Activated CD4-positive, alpha-beta T cell treated with anti-CD3 and anti-CD28 coated beads, Interleukin-2, amount 10 ng/mL, durations not matched to agents 7 days and 5 days (primary cell): ENCODE results near the gene RAB26. TPM values are rescaled to one million over a fixed set of nuclear protein-coding genes. Genes with fewer than 3 reads are reported as not detected.
A peak's percentile ranks its signal among the peaks of the same experiment; 100 is the strongest.

Experiments used
- CTCF ChIA-PET: fragments of 350-600 bp; sonication (Branson Sonifier 250); formaldehyde crosslinking; loops from one replicate; lab custom pipeline; 2021; ENCODE audit warnings: antibody characterized with exemption; lab: Charles Lee
- POLR2A ChIA-PET: fragments of 350-600 bp; sonication (Branson Sonifier 250); formaldehyde crosslinking; loops from one replicate; lab custom pipeline; 2021; ENCODE audit warnings: antibody characterized with exemption; lab: Charles Lee
- DNase-seq: peaks from one replicate; pipeline ENCODE4 v3.0.0-alpha.2; 2020
- H3K27ac Mint-ChIP-seq: one replicate; pipeline ENCODE4 v1.8.0; 2021; ENCODE audit warnings: mild to moderate bottlenecking, moderate library complexity, mixed read lengths
- H3K27me3 Mint-ChIP-seq: one replicate; pipeline ENCODE4 v1.8.0; 2021; ENCODE audit warnings: mixed read lengths
- H3K36me3 Mint-ChIP-seq: one replicate; pipeline ENCODE4 v1.8.0; 2021; ENCODE audit warnings: low read depth, mixed read lengths
- H3K4me1 Mint-ChIP-seq: one replicate; pipeline ENCODE4 v1.8.0; 2021; ENCODE audit warnings: mixed read lengths
- H3K4me3 Mint-ChIP-seq: one replicate; pipeline ENCODE4 v1.8.0; 2021; ENCODE audit warnings: mild to moderate bottlenecking, moderate library complexity, mixed read lengths
- H3K9me3 Mint-ChIP-seq: one replicate; pipeline ENCODE4 v1.8.0; 2021; ENCODE audit warnings: mixed read lengths
- total RNA-seq, 2 experiments: library from RNA; stranded (reverse); gene quantifications; one replicate each; pipeline ENCODE4 v1.2.3, GENCODE V29; 2021

RAB26 gene
- total RNA-seq, 2 experiments from 2014 or later = 0.20 to 0.42 TPM

DNA sequence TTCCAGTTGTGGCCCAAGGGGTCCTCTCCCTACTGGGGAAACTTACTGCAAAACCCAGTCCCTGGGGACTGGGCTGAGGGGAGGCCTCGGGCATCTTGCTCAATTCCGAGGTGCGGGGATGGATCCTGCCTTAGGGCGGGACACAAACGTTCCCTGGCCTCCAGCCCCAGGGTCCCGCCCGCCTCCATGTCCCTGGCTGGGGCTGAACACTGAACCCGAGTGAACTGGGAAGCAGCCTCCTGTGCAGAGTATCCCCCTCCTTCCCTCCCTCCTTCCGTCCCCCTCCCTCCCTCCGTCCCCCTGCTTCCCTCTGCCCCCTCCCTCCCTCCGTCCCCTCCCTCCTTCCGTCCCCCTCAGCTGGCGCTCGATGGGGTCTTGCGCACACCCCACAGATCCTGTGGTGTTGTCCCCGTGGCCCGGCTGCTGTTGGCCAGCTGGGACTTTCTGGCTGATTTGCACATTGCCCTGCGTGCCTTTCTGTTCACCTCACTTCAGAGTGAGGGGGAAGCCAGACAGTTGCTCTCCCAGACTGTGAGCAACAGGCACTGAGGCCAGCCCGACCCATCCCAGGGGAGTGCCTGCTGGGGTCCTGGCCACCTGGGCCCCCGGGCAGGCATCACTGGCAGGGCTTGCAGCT, 12.6 kb downstream of the RAB26 start:
- no peaks in the 10 kb centered on the region for H3K9me3 Mint-ChIP-seq
- no peak overlapping the region for H3K27ac Mint-ChIP-seq
- H3K27me3 Mint-ChIP-seq = no peaks in the 10 kb centered on the region
- no peak for DNase-seq
- ChIA-PET CTCF (interaction anchor here (0.5 to 1.1 kb wide), 2 partner anchors 8 to 305 kb away, joined by 3 to 4 read pairs; no protein-coding TSS in a partner anchor), POLR2A (no interaction called here)
- H3K4me3 Mint-ChIP-seq = no peak overlapping the region
- peaks cover 17% of the 10 kb centered on the region for H3K36me3 Mint-ChIP-seq
- peaks cover 21% of the 10 kb centered on the region for H3K4me1 Mint-ChIP-seq

DNA sequence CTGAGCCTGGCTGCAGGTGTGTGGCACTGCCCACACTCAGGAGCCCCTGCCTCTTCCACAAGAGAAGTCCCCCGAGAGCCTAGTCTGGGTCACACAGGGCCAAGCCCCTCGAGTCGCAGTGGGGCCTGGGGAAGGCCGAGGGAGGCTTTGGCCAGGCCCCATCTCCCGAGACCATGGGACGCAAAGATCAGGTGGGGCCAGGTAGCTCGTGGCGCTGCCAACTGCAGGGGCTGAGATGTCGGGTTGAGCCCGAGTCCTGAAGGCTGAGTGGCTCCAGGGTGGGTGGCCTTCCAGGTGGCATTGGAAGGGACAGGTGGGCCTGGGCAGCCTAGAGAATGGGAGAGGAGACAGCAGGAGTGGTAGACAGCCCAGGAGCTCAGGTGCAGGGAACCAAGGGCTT, 13.5 kb downstream of the RAB26 start:
- CTCF ChIA-PET = interaction anchor here (1.0 to 1.1 kb wide), 2 partner anchors 9 to 232 kb away, joined by 3 read pairs; no protein-coding TSS in a partner anchor
- POLR2A ChIA-PET = no interaction called here

DNA sequence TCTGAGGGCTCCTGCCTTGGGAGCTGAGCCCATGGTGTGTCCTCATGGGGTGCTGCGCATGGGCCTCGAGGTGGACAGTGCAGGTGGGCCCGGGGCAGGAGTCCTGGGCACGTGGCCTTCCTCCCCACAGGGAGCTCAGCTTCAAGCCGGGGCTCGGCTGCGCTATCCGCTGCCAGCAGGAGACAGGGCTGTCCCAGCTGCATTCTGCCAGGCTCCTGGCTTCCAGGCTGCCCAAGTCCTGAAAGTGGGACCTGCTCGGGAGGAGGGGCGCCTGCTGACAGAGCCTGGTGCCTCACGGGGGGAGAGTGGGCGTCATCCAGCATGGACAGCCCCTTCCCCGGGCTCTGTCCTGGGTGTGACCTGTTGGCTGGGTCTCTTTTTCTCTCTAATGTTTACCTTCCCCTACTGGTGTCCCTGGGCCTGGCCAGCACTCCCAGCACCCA, 14.3 kb downstream of the RAB26 start:
- Mint-ChIP-seq H3K36me3 (peaks cover 20% of the 10 kb centered on the region), H3K27me3 (no peaks in the 10 kb centered on the region), H3K4me3 (no peak overlapping the region), H3K9me3 (no peaks in the 10 kb centered on the region), H3K4me1 (peaks cover 9% of the 10 kb centered on the region), H3K27ac (no peak overlapping the region)
- DNase-seq = no peak
- CTCF ChIA-PET = interaction anchor here (1.0 kb wide), 1 partner anchor 233 kb away, joined by 3 read pairs; no protein-coding TSS in a partner anchor
- POLR2A ChIA-PET = no interaction called here

More for the DNA sequence above, 13.5 kb downstream of the RAB26 start:
- peak overlapping the region; percentile 25 for H3K27ac Mint-ChIP-seq
- peaks cover 16% of the 10 kb centered on the region for H3K4me1 Mint-ChIP-seq
- no peak overlapping the region for H3K4me3 Mint-ChIP-seq
- no peaks in the 10 kb centered on the region for H3K9me3 Mint-ChIP-seq
- no peak for DNase-seq
- H3K27me3 Mint-ChIP-seq = no peaks in the 10 kb centered on the region
- peaks cover 20% of the 10 kb centered on the region for H3K36me3 Mint-ChIP-seq

DNA sequence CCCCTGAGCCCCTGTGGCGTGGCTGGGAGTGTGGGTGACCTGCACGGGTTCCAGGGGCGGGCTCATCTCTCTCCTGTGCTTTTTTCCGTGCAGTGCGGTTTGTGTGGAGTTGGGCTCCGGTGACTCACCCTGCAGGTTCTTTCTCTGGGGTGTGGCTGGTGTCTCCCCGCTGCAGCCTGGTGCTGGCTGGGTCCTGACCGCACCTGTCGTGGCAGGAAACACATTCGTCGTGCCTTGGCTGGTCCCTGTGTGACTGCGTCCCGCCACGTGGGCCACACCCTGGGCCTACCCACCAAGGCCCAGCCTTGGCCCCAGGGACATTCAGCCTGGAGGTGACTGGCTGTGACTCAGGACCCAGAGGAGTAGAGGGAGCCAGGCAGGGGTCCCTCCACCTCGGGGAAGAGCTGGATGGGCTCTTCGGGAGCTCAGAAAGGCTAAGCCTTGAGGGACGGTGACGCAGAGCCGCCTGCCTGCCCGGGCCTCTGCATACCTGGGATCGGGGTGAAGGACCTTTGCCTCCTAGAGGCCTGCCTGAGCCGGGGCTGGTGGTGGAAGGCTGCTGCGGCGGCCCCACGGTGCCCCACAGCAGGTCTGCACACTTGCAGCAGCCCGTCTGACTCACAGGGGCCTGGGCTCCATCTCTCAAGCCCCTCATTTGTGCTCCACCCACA, 14.9 kb downstream of the RAB26 start:
- Mint-ChIP-seq H3K27me3 (no peaks in the 10 kb centered on the region), H3K4me1 (peaks cover 5% of the 10 kb centered on the region), H3K9me3 (no peaks in the 10 kb centered on the region), H3K36me3 (peaks cover 20% of the 10 kb centered on the region), H3K4me3 (no peak overlapping the region), H3K27ac (no peak overlapping the region)
- CTCF ChIA-PET = no interaction called here
- no peak for DNase-seq
- POLR2A ChIA-PET = no interaction called here

DNA sequence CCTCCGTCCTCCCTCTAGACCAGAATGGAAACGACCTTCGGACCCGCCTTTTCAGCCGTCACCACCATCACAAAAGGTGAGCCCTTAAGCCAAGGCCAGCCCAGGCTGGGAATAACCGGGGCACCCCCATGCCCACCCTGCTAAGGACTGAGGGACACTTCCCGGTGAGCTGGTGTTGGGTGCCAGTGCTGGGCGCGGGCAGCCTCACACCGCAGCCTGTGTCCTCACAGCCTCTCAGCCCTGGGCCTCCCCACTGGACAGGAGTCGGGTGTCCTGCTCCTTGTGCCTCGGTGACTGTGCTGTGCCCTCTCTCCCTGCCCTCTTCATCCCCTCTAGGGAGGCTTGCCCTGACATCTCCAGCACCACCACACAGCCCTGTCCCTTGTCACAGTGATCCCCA, 17.4 kb downstream of the RAB26 start:
- Mint-ChIP-seq H3K4me1 (no peaks in the 10 kb centered on the region), H3K9me3 (no peaks in the 10 kb centered on the region), H3K4me3 (no peak overlapping the region), H3K36me3 (peaks cover 20% of the 10 kb centered on the region), H3K27ac (no peak overlapping the region), H3K27me3 (no peaks in the 10 kb centered on the region)
- ChIA-PET POLR2A (no interaction called here), CTCF (no interaction called here)
- no peak for DNase-seq

DNA sequence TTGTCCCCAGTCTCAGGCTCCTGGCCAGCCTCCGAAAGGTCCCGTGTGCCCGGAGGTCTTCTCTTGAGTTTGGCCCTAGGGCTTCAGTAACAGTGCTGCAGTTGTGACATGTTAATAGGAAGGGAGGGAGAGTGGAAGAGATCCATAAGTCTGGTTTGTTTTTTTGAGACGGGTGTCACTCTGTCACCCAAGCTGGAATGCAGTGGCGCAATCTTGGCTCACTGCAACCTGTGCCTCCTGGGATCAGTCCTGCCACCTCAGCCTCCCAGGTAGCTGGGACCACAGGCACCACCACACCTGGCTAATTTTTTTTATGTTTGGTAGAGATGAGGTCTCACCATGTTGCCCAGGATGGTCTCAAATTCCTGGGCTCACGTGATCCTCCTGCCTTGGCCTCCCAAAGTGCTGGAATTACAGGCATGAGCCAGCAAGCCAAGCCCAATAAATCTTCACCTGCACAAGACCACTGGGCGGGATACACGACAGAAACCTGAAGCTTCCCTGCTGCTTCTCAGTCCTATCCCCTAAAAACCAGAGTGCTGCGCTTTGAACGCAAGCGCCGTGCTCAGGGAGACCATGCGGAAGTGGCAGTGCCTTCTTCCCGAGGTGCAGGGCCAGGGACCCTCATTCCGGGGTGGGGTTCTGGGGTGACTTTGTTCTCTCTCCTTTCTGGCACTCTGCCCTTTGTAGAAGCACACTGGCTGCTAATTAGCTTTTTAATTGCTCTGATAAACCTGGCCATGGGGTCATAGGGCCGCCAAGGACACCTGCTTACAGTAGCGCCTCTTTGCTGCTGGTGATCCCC, 18.0 kb downstream of the RAB26 start:
- no peak for DNase-seq
- CTCF ChIA-PET = interaction anchor here (0.6 kb wide), 1 partner anchor 26 kb away, joined by 3 read pairs; no protein-coding TSS in a partner anchor
- no peaks in the 10 kb centered on the region for H3K9me3 Mint-ChIP-seq
- no peak overlapping the region for H3K27ac Mint-ChIP-seq
- no peaks in the 10 kb centered on the region for H3K4me1 Mint-ChIP-seq
- no peaks in the 10 kb centered on the region for H3K27me3 Mint-ChIP-seq
- POLR2A ChIA-PET = no interaction called here
- peaks cover 20% of the 10 kb centered on the region for H3K36me3 Mint-ChIP-seq
- no peak overlapping the region for H3K4me3 Mint-ChIP-seq

DNA sequence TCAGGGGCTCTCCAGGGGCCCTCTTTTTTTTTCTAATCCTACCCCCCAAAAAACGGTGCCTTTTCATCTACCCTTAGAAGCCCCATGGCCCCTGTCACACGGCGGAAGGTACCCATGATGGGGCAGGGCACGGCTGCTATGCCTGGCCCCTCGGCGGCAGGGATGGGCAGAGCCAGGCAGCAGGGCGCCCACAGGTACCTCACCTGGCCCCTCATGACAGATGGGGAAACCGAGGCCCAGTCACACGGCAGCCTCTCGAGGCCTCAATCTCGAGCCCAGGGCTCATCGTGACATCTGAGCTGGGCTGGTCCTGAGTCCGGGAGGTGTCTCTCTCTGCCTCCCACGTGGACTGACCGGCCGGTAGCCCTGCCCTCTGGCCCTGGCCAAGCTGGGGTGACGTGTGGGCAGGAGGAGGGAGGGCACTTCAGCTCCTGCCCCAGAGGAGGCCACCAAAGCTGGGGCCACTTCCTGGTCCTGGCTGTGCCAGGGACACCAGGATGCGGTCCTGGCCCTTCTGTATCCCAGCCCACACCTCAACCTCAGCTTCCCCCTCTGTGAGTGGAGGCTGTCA, 18.7 kb downstream of the RAB26 start:
- POLR2A ChIA-PET = no interaction called here
- Mint-ChIP-seq H3K9me3 (no peaks in the 10 kb centered on the region), H3K36me3 (peaks cover 17% of the 10 kb centered on the region), H3K27ac (no peak overlapping the region), H3K4me3 (no peak overlapping the region), H3K4me1 (no peaks in the 10 kb centered on the region), H3K27me3 (no peaks in the 10 kb centered on the region)
- CTCF ChIA-PET = interaction anchor here (0.6 kb wide), 1 partner anchor 27 kb away, joined by 3 read pairs; no protein-coding TSS in a partner anchor
- DNase-seq = no peak

DNA sequence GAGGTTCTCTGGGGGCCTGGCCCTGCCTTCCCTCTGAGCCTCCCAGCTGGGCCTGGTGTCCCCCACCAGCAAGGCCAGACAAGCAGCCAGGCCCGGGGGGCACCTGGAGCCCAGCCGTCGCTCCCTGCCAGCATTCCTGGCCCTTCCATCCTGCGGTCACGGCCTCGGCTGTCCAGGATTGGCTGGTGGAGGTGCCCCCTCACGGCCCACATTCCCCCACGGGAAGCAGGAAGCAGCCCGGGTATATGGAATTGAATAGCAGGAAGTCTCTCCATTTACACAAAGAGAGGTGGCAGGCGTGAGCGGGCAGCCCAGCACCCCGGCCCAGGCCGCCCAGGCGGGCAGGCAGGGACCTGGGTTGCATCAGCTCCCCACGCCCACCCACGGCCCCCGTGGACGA, 21.7 kb downstream of the RAB26 start:
- Mint-ChIP-seq H3K36me3 (peaks cover 7% of the 10 kb centered on the region), H3K4me3 (no peak overlapping the region), H3K27ac (no peak overlapping the region), H3K4me1 (no peaks in the 10 kb centered on the region), H3K27me3 (no peaks in the 10 kb centered on the region), H3K9me3 (no peaks in the 10 kb centered on the region)
- DNase-seq = no peak
- CTCF ChIA-PET = no interaction called here
- POLR2A ChIA-PET = no interaction called here

DNA sequence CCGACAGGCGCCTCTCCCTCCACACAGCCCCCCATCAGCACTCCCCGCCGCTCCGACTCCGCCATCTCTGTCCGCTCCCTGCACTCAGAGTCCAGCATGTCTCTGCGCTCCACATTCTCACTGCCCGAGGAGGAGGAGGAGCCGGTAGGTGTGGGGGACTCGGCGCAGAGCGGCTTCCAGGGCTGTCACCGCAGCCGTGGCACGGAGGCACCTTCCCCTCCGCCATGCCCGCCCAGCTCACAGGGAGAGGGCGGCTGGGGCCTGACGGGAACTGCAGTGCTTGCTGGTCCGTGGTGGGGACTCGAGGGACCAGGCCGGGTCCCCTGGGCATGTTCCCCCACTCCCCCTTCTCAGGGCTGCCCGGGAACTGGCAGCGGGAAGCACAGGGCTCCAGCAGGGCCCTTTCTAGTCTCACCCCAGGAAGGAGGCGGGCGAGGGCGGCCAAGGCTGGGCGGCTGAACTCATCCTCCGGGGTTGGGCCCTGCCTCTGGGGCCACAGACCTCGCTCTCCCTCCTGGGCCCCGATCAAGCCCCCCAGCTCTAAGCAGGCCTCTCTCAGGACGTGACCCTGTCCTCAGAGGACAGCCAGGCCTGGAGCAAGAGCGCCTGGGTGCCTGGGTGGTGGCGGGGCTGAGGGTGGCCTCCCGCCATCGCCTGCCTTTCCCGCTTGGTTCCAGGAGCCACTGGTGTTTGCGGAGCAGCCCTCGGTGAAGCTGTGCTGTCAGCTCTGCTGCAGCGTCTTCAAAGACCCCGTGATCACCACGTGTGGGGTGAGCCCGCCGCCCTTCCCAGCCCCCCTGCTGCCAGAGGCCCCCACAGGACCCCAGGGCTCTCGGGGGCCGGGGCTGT, 22.4 kb downstream of the RAB26 start:
- no peak for DNase-seq
- H3K36me3 Mint-ChIP-seq = peaks cover 5% of the 10 kb centered on the region
- POLR2A ChIA-PET = no interaction called here
- no peaks in the 10 kb centered on the region for H3K9me3 Mint-ChIP-seq
- H3K27ac Mint-ChIP-seq = no peak overlapping the region
- H3K4me3 Mint-ChIP-seq = no peak overlapping the region
- CTCF ChIA-PET = no interaction called here
- H3K27me3 Mint-ChIP-seq = no peaks in the 10 kb centered on the region
- no peaks in the 10 kb centered on the region for H3K4me1 Mint-ChIP-seq

DNA sequence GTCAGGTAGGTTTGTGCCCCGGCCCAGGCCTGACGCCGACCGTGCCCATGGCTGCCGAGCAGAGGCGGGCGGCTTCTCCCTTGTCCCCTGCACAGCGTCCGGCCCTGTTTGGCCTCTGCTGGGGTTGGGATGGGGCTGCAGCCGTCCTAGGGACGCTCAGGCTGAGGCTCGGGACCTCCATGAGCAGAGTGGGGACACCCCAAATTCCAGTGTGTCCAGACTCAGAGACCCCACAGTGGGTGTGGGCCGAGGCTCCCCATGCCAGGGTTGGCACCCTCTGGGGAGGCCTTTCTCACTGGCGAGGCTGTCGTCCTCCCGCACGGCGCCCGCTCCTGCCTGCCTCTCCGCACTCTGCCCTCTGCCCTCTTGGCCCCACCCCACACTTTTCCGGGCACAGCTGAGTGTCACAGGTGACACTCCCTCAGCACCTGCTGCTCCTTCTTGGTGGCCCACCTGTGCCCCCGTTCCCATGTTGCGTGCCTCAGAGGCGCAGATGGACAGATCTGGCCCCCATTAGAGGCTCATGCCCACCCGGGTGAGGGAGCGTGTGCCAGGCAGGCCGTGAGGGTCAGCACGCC, 23.3 kb downstream of the RAB26 start:
- no peak overlapping the region for H3K4me3 Mint-ChIP-seq
- ChIA-PET CTCF (no interaction called here), POLR2A (no interaction called here)
- H3K27ac Mint-ChIP-seq = no peak overlapping the region
- no peak for DNase-seq
- no peaks in the 10 kb centered on the region for H3K27me3 Mint-ChIP-seq
- H3K36me3 Mint-ChIP-seq = peaks cover 2% of the 10 kb centered on the region
- no peaks in the 10 kb centered on the region for H3K9me3 Mint-ChIP-seq
- H3K4me1 Mint-ChIP-seq = no peaks in the 10 kb centered on the region

DNA sequence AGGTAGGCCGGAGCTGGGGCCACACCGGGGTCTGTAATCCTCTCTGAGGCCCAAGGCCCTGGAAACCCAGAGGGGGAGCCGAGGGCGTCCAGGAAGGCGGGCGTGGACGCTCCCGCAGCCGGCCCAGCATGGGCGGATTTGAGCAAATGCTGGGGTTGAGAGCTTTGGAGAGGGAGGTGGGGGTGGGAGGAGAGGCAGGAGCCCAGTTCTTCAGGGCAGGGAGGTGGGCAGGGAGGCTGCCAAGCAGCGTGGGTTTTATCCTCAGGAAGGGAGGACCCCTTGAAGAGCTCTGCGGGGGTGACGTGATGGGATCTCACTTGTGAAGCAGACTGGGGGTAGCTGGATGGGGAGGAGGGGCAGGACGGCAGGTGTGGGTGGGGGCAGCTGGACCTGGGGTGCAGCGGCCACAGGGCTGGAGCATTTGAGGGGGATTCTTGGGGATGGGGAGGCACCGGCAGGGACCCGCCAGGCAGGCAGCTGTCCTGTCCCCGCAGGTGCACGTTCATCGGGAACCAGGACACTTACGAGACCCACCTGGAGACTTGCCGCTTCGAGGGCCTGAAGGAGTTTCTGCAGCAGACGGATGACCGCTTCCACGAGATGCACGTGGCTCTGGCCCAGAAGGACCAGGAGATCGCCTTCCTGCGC, 24.4 kb downstream of the RAB26 start:
- Mint-ChIP-seq H3K4me3 (no peak overlapping the region), H3K9me3 (no peaks in the 10 kb centered on the region), H3K36me3 (peaks cover 4% of the 10 kb centered on the region), H3K27me3 (no peaks in the 10 kb centered on the region), H3K27ac (no peak overlapping the region), H3K4me1 (no peaks in the 10 kb centered on the region)
- POLR2A ChIA-PET = no interaction called here
- DNase-seq = no peak
- CTCF ChIA-PET = interaction anchor here (0.9 kb wide), 1 partner anchor 18 kb away, joined by 4 read pairs; no protein-coding TSS in a partner anchor
